COLO668 (cell line): ENCODE measurements around the gene RASA4B.
"Not testable (repeated sequence)": the region's sequence is repeated elsewhere in the genome, so short reads cannot be mapped to it uniquely, and the experiment has no call there.

ENCODE experiments used
- DNase-seq: peaks from one replicate; lab custom pipeline; 2025; ENCODE audit not compliant: unreplicated experiment; lab: John Stamatoyannopoulos, UW

RASA4B gene

DNA sequence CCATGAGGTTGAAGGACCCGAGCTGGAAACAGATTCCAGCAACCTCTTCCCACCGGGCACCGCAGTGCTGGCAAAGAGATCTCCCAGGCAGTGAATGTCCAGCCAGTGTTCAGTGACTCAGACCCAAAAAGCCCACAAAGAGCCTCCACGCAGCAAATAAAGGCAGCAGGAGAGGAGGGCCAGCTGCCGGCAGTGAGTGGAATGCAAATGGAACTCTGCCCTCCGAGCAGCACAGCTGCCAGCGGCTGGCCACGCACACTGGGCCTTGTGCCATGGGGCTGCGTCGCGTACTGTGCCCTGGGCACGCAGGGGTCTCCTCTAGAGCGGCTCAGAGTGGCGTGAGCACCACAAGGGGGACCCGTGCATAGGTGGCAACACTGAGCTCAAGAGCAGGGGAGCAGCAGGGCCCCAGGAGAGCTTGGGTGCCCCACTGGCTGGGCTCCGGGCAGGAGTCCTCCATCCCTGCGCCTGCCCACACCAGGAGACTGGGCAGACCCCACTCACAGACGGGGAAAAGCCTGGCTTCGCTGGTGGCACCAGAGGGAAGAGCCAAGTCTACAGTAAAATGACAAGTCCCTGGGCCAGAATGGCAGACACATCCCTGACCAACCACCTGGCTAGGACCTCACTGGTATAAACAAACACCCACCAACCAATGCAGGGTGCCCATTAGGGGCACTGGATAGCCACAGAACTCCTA, 42.7 kb downstream of the RASA4B start:
- not testable (repeated sequence) for DNase-seq

DNA sequence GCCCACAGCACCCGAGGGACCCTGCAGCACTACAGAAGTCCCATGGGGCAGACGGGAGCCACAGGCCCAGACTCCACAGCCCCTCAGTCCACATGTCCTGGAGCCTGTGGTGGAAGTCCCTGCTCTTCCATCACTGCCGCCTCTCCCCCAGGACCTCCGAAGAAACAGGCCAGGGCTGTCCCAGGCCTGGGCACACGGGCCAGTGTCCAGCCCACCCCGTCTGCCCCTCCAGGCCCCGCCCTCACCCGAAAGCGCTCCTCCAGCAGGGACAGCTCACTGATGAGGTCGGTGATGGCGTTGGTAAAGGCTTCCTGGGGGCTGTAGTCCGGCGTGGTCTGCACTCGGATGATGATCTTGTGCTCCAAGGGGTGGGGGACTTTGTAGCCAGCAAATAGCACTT, 43.5 kb downstream of the RASA4B start:
- DNase-seq: not testable (repeated sequence)

DNA sequence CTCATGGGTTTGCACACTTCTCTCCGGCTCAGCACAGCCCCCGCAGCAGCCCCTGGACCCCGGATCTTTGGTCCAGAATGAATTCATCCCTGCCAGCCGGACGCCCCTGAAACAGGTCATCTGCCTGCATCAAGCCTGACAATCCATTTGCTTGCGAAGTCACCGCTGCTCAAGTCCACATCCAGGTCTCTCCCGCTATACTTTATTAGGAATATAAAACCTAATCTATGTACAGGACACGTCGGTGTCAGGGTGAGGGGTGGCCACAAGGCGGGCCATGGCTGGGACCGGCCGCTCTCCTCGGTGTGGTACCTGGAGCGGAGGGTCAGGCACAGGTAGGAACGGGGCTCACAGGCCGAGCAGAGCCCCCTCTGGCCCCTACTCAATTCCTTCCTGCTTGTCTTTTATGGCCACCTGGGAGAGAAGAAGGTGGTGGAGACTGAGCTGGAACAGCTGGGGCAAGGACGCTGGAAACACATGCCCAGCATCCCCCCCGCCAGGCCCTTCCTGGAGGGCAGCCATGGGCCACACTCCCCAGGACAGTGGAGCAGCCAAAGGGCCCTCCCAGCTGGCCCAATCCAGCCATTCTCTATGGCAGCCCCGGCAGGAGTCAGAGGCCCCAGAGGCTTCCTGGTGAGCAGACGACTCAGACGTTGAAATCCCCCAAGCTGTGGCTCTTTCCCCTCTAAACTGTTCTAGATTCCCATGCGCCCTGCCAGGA, 44.1 kb downstream of the RASA4B start:
- no peak for DNase-seq

- DNase-seq: no peak
Measured at GRCh38 chr7:102472126-102473041, 45.2 kb downstream of the RASA4B start.

GRCh38 chr7:102471791-102472125, 45.8 kb downstream of the RASA4B start:
- DNase-seq: no peak

DNA sequence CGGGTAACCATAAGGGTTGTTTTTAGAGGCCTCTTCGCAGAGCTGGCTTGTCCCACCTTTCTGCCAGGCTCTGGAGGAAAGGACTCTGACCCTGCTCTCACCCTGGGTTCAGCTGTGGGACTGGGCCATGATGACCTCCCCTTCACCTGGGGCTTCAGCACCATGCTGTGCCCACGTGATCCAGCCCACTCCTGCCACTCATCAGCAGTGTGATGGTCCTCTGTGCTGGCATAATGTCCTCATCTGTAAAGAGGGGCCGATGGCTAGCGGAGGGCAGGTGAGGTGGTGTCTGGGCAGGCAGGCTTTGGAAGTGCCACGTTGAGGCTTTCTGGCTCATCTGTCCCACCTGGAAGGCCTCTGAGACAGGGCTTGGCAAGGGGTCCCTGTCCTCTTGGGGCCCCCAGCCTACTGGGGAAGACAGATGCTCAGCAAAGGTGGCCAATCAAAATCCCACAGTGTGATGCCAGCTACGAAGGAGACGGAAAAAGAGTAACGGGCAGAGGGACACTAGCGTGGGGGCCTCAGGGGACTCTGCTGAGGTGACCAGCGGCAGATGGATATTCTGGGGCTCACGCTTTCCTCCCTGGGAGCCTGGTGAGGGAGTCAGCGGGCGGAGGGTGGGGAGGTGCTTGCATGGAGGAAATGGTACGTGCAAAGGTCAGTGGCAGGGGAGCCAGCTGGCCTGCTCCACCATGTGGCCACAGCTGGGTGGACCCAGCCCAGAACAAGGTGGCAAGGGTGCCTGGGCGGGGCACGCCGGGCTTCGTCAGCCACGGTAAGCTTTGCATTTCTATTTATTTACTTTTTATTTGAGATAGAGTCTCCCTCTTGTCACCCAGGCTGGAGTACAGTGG, 47.4 kb downstream of the RASA4B start:
- DNase-seq: peak; percentile 26

DNA sequence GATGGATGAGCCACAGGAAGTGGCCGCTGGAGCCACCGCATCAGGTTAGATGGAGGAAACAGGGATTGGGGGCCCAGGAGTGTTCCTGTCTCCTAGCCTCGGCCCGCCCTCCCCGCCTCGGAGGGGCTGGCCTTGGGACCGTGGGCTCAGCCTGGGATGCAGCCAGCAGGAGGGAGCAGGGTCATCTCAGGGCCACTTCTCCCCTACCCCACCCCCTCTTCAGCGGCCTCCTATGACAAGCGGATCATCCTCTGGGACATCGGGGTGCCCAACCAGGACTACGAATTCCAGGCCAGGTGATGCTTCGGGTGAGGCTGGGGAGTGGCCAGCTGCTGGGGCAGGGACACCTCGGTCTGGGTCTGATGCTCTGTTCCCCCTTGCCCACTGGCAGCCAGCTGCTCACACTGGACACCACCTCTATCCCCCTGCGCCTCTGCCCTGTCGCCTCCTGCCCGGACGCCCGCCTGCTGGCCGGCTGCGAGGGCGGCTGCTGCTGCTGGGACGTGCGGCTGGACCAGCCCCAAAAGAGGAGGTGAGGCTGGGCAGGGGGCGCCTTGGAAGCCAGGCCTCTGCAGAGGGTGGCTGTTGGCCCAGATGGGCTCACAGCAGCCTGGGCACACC, 48.1 kb downstream of the RASA4B start:
- no peak for DNase-seq

- DNase-seq: no peak
Measured at GRCh38 chr7:102468478-102469350, 48.9 kb downstream of the RASA4B start.

DNA sequence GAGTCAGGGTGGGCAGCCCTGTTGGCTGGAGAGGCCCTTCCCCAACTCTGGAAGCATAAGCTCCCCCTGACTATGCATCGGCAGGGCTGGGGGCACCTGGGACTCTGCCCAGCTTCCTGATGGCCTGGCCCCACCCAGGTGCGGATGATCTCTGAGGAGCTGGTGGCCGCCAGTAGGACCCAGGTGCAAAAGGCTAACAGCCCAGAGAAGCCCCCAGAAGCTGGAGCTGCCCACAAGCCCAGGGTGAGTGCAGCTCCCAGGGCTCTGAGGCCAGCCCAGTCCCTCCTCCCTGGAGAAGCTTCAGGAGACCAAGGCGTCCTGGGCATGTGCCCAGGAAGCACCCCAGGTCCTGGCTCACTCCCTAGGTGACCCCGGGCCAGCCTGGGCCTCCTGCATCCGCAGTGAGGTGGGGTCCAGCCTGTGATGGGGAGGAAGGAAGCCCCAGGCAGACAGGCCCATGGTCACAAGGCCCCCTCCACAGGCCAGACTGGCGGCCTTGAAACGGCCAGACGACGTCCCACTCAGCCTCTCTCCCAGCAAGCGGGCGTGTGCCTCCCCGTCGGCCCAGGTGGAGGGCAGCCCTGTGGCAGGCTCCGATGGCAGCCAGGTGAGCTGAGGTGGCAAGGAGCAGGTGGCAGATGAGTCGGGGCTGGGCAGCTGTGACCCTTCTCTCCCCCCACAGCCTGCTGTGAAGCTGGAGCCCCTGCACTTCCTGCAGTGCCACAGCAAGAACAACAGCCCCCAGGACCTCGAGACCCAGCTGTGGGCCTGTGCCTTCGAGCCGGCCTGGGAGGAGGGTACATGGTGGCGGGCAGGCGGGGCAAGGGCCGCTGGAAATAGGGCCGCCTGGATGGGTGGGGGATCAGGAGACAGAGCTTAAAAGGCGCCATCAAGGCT, 49.7 kb downstream of the RASA4B start:
- DNase-seq: no peak

GRCh38 chr7:102466097-102466496, 51.5 kb downstream of the RASA4B start:
- no peak for DNase-seq

DNA sequence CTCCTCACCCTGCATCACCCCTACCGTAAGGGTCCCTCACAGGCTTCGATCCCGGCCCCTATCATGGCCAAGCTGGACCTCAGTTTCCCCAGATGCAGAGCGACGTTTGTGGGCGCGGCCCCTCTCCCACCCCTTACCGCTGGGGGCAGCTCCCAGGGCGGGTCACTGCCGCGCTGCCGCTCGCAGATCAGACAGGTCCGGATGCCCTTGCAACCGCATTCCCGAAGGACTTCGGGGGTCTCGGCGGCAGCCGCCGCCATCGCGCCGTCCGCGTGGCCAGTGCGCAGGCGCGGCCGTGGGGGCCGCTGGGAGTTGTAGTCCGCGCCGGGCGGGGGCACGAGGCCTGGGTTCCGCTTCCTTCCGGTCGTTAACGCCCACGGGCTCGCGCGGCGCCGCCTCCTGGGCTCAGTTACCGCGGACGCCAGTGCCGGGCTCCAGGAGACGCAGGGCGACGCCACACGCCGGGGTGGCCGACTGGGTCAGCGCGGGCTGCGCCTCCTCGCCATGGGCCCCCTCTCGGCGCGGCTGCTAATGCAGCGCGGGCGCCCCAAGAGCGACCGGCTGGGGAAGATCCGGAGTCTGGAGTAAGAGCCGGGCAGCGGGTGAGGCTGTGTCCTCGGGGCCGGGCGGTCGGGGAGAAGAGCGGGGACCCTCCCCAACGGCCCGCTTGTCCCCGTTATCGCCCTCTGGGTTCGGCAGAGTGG, 52.8 kb downstream of the RASA4B start, which contains the start of the genes ALKBH4 and LRWD1:
ALKBH4 (minus strand) TSS at position 287 of the 704 bp plus-strand sequence; CDS start at position 260, 27 bp downstream.
LRWD1 (plus strand) TSS at position 408 of the 704 bp plus-strand sequence; CDS start at position 505, 97 bp downstream.
- peak; percentile 95 for DNase-seq

DNA sequence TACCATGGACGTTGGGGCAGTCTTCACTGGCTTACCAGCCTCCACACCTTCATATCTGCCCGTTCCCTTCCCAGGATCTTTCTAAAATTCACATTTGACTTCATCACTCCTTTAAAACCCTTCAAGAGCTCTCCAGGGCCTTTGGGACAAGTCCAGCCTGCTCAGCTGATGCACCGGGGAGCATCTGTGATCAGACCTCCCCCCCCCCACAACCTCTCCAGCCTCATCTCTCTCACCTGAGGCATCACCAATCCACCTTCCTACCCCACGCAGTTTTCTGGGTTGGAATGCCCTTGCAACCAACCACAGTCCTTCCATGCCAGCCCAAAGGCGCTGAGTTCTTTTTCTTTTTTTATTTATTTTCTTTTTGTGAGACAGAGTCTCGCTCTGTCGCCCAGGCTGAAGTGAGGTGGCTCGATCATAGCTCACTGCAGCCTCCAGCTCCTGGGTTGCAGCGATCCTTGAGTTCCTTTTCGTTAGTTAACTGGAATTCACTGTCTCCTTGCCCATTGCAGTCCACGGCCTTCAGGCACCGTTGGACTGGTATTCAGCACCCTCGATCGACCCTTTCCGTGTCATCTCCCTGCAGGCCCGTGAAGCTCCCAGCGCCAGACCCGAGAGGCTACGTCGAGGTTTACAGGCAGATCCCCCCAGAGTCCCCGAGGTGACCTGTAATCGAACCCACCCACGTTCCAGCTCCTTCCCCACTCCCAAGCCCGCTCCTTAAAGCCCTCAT, 53.6 kb downstream of the RASA4B start:
- no peak for DNase-seq

- DNase-seq: no peak
Measured at GRCh38 chr7:102460467-102460866, 57.1 kb downstream of the RASA4B start.

- no peak for DNase-seq
Measured at GRCh38 chr7:102459221-102459844, 58.2 kb downstream of the RASA4B start.

DNA sequence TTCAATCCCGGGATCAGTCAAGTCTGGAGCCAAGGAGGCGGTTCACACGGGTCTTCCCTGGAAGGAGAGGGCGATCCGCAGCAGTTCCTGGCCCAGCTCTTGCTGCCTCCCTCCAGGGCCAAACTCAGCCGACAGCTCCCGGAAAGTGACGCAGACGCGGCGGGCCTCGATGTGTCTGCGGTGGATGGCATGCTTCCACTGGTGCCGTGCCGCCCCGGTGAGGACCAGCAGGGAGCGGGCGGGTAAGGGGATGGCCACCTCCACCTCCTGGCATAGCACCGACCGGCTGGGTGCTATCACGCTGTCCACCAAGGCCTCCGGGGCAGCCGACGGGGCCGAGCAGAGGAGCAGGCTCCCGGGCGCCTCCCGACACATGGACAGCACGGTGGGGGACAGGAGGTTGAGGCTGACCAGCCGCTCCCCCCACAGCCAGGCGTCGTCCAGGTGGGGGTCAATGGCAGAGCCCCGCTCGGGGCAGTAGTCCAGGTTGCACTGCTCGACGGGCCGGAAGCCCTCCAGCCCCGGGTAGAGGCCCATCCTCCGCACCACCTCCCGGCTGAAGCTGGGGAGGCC, 60.1 kb downstream of the RASA4B start:
- DNase-seq: no peak

DNA sequence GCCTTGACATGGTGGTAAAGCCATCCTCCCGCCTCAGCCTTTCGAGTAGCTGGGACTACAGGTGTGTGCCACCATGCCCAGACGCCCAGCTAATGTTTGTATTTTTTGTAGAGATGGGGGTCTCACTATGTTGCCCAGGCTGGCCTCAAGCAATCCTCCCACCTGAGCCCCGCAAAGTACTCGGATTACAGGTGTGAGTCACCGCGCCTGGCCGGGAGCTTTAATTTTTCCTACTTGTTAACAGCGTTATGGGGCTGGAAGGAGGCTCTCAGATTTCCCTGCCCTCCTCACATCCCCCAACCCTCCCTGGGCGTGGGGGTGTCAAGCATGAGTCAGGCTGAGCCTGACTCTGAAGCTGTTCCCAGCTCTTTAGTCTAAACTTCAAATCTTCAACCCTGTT, 61.2 kb downstream of the RASA4B start:
- no peak for DNase-seq
